HPDE6-E6E7 (cell line): Measurements from ENCODE around the gene STK32B.

Source experiments
- DNase-seq: peaks from one replicate; pipeline ENCODE4 v3.0.0; 2011; ENCODE audit warnings: missing footprints; ENCODE audit errors: extremely low spot score

The STK32B gene

DNA sequence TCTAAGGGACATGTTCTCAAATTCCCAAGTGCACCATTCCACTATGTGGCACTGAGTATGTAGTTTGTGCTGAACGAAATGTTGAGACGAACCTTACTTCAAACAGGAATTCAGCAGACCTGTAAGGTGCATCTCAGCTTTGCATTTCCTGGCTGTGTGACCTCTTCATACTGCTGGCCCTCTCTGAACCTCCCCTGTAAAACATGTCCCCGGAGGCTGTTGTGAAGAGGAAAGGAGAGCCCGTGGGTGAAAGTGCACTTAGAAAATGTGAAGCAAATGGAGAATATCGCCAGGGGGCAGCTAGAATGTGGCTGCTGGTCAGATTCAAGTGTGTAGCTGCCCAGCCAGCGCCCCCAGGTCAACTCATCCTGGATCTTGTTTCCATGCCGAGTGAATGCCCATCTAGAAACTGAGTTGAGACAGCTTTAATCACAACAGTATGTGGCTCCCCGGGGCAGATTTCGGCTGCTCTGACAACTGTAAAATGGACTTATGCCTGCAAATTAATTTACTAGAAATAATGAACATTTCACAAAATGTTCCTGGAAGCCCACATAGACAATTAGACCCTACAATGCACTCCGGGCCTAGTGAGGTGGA, 393.7 kb downstream of the STK32B start:
- no peak for DNase-seq

DNA sequence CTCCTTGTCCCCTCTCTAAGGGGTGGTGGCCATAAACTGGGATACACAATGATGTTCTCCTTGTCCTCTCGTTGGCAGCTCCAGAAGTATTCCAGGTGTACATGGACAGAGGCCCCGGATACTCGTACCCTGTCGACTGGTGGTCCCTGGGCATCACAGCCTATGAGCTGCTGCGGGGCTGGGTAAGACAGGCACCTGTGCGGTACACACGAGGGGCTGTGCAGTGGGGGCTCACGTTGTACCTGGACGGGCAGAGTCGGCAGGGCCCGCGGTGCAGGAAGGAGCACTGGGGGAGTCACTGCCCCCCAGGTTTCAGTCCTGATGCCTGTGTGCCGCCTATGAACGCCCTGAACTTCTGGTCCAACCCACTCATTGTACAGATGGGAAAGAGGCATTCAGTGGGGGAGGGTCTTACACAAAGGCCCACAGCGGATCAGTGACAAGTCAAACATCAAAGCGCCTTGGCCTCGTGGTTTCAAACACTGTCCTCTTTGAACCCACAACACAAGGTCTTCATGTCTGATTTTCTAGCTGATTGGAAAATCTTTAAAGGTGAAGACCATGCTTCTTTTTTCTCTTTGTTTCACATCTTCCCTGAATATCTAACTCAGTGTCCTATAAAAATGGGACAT, 395.4 kb downstream of the STK32B start:
- no peak for DNase-seq

GRCh38 chr4:5447755-5448154, 396.5 kb downstream of the STK32B start:
- DNase-seq, result no peak

DNA sequence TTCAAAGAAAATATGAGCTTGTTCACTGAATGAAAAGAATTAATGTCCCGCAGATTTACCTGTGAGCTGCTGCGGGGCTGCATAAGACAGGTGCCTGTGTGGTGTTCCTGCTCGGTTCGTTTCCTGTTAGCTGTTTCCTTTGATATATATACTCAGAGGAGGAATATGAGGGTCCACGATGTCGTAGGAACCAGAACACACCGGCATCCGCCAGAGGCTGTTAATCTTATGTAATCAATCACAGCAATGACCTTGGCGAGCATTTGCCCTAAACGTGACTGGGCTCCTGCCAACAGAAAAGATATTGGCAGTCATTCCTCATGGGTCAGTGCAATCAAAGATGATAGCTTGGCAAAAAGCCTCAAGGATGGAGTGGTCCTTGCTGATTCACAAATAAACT, 396.9 kb downstream of the STK32B start:
- DNase-seq, result no peak

DNA sequence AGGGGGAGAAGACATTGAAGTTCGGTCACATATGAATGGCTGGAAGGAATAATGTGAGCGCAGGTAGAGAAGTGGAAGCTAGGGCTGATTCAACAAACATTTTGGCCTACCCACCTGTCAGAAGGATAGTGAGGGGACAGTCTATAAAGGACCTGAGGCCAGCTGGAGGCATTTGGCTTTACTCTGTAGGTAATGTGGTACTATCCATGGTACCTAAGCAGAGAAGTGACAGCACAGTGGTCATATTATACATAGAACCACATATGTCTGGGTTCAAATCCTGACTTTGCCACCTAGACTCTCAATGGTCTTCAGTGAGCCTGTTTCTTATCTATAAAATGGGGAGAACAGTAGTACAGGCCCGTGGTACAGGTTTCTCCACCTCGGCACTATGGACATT, 400.0 kb downstream of the STK32B start:
- DNase-seq, result no peak

- no peak for DNase-seq
Measured at GRCh38 chr4:5452156-5452555, 400.9 kb downstream of the STK32B start.

DNA sequence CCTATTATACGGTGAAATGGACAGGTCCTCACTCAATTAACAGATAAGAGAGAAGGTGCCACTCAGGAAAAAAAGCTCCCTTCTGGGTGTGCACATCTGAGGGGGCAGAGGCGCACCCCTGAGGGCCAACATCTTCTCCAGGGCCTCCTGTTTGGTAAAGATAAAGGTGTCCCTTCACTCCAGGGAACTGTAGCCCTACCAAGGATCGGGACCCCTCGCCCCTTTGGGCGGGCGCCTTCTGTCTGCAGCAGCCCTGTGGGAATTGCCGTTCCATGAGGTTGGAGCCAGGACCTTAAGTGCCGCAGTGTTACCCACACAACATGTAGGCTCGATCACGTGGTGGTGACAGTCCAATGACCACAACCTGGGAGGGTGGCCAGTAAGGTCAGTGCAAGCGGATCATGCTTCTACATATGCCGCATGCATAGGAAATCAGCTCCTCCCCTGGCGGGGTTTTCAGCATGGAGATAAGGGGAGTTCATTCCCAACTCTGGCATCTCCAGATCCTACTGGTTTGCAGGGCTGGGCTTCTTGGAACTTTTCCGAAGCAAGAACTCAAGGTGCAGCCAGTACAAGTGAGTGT, 403.8 kb downstream of the STK32B start:
- no peak for DNase-seq

GRCh38 chr4:5456296-5456845, 405.1 kb downstream of the STK32B start:
- DNase-seq, result no peak

DNA sequence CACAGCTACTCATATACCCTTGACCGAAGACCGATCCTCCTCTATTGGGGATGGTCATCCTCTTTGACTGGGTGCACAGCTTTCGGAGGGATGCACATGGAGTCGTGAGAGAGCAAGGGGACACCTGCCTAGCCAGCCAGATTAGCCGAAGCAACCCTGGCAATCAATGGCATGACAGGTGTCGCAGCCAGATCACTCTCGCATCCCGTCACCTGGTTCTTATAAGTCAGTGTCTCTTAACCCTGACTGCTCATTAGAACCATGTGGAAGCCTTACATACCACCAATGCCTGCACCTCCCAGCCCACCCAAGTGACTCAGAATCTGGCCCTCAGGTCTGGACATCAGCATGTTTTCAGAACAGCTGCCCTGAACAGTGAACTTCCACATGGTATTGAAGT, 407.4 kb downstream of the STK32B start:
- DNase-seq, result no peak

GRCh38 chr4:5459236-5459635, 408.0 kb downstream of the STK32B start:
- DNase-seq, result no peak

- no peak for DNase-seq
Measured at GRCh38 chr4:5460106-5460801, 409.0 kb downstream of the STK32B start.

DNA sequence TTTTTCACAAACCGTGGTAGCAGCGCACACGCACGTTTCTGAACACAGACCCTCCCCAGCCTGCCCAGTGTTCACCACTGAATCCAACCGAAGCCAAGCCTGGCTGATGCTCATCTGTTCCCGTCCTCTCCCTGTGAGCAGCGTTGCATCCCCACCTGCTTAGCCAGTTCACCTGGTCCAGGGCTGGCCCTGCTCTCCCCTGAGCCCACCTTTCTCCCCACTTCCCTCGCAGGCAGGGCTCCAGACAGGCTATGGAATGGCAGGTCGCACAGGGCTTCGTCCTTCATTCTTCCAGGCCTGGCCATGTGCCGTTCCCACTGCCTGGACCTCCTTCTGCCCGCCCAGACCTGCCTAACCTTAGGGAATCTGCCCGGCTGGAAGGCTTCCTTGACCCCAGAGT, 410.2 kb downstream of the STK32B start:
- no peak for DNase-seq

GRCh38 chr4:5462254-5462835, 411.1 kb downstream of the STK32B start:
- no peak for DNase-seq

DNA sequence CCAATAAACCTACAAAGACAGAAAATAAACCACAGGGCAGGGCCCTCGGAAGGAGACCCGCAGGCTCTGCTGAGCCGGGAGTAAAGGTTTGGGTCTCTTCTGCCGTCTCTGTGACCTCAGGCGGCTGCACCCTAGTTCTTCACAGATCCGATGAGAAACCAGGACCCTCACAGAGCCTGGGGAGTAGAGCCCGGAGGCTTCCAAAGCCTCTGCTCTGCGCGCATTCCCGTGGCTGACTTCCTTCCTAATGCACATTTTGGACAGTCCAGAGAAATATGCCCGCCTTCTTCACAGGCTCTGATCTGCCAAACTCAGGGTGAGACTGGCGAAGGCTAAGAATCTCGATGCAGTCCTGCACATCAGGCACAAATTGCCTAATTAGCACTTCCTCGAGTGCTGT, 411.6 kb downstream of the STK32B start:
- no peak for DNase-seq

- DNase-seq, result no peak
Measured at GRCh38 chr4:5463361-5463760, 412.1 kb downstream of the STK32B start.

DNA sequence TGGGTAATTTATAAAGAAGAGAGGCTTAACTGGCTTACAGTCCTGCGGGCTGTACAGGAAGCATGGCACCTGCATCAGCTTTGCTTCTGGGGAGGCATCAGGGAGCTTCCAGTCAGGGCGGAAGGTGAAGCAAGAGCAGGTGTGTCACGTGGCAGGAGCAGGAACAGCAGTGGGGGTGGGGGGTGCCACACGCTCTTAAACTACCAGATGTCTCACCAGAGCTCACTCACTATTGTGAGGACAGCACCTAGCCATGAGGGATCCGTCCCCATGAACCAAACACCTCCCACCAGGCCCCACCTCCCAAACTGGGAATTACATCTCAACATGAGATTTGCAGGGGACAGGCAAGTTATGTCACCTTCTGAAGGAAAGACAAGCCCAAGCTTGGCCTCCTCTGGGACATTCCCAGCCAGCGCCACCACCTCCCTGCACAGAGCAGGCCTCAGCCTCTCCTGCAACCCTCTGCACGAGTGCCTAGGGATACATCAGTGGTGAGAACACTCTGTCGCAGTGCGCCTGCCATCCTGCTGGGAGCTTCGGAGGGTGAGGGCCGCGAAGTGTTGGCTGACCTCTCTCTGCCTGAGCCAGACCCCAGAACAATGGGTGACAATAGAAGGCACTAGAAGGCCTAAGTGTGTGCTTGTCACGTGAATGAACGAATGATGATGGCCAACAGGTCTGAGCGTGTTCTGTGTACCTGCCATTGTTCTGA, 412.8 kb downstream of the STK32B start:
- no peak for DNase-seq

- no peak for DNase-seq
Measured at GRCh38 chr4:5465529-5465928, 414.2 kb downstream of the STK32B start.

- no peak for DNase-seq
Measured at GRCh38 chr4:5465956-5466355, 414.7 kb downstream of the STK32B start.

DNA sequence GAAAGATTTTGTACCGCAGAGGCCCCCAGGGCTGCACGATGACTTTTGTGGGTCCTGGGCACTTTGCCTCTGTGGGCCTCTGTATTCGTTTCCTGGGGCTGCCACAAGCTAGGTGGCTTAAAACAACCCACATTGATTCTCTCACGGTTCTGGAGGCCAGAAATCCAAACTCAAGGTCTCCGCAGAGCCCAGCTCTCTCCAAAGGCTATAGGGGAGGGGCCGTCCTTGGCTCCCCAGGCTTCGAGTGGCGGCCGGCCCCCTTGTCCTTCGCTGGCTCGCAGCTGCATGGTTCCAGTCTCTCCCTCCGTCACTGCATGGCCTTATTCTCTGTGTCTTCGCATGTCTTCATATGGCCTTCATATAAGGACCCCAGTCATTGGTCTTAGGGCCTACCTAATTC, 415.8 kb downstream of the STK32B start:
- no peak for DNase-seq

DNA sequence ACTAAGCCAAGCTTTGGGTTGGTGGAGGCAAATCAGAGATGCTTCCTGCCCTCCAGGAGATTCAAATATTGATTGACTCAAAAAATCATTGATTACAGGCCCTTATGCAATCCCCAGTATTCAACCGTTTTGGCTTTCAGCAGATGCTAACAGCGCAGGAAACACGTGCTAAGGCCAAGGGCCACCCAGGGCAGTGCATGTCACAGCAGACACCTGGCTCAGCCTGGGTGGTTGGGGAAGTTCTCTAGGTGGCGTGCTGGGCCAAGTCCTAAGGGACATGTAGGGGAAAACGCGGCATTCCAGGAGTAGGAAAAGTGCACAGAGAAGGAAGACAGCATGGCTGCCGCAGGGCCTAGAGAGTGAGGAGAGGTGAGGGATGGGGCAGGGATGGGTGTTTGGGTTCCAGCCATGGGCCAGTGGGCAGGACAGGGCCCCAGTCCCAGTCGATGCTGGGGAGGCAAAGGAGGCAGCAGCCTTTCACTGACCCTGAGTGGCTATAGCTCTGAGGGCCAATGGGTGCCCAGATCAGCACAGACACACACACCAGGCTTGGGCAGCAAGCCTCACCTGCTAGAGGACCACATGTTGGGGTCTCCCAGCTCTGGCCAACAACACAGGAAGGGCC, 418.0 kb downstream of the STK32B start:
- no peak for DNase-seq

DNA sequence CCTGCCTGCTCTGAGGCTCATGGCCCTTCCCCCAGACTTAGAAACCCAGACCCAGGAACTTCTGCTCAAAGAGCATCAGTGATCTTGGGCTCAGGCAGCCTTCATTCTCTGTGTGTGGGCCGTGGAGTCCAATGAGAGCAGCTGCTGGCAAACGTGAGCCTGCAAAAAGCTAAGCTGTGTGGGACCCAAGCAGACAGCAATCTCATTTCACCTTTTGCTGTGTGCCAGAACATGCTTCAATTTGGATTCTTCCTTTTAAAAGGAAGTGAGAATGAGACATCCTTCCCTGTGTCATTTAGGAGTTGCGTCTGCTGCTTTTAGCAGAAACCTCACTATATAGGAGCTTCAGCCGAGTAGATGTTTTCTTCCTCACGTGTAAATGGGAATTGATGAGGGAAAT, 418.6 kb downstream of the STK32B start:
- DNase-seq, result no peak
